NOMO-1 treated with DMSO at 0.1 percent for 48 hours (cell line): ENCODE results near the gene EIF4EBP2.

ENCODE experiments used
- DNase-seq: peaks from one replicate; lab custom pipeline; 2025; ENCODE audit not compliant: unreplicated experiment; lab: John Stamatoyannopoulos, UW

Gene EIF4EBP2

DNA sequence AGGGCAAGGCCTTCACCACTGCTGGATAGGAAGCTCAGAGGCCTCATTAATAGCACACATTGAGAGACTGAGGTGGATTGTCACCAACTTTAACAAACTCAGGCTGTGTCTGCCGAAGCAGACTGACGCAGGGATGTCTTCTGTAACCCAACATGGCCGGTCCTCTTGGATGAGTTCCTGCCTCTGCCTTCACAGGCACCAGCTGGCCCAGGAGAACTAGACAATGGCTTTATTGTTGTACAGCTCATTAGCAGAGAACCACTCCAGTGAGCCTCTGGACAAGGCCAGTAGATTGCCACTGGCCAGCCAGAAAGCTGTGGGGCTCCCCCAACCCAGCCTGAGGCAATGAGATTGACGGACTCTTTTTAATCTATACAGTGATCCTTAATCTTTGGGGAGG lies 28.2 kb downstream of the EIF4EBP2 start:
- DNase-seq = no peak

DNA sequence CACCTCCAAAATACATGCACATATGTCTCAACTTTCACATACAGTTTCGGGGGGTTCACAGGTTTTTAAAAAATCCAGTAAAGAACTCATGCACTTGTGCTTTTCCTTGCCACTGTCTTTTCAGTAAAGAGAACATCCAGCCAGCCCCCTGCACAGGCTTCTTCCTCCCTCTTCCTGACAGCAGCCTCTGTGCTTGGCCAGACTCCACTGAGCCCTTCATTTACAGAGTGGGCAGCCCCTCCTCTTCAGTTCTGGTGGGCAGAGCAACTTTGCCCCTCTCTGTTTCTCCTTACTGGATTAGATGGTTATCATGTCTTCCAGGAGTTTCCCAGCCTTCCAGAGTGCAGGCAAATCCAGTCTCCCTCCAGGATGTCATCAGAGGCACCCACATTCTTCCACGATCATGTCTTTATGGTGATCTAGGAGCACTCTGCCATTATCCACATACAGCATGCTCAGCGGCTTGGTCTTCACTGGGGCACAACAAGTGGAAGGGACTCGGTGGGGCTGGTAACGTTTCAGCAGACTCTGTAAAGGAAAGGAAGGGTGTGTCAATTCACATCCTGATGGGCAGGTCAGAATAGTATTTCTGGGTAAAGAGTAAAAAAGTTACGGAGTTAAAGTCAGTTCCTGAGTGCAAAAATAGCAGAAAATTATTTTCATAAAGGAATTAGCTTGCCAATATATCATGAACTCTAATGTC lies 28.8 kb downstream of the EIF4EBP2 start:
- DNase-seq = no peak

DNA sequence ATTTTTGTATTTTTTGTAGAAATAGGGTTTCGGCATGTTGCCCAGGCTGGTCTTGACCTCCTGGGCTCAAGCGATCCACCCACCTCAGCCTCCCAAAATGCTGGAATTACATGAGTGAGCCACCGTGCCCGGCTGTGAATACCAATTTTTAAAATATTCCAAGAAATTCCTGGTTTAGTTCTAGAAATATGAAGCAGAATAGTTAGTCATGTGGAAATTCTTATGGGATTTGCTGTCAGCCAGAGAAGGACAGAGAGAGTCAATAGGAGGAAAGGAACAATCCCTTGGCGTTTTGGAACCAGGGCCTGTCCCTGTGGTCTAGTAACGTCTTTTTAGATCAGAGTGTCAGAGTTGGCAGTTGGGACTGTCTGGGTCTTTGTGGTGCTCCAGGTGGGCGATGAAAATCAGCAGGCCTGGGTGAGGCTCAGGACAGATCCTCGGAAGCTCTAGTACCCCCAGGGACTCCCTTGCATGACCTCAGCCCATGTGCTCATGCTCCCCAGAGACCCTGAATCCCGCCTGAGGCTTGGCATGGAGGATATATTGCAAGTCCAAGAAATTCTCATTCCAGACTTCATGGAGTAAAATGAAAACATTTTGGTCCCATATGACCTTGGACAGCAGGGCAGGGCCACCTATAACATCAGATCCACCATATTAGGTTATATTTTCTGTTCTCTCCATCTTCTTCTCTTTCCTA lies 29.8 kb downstream of the EIF4EBP2 start:
- DNase-seq = no peak

DNA sequence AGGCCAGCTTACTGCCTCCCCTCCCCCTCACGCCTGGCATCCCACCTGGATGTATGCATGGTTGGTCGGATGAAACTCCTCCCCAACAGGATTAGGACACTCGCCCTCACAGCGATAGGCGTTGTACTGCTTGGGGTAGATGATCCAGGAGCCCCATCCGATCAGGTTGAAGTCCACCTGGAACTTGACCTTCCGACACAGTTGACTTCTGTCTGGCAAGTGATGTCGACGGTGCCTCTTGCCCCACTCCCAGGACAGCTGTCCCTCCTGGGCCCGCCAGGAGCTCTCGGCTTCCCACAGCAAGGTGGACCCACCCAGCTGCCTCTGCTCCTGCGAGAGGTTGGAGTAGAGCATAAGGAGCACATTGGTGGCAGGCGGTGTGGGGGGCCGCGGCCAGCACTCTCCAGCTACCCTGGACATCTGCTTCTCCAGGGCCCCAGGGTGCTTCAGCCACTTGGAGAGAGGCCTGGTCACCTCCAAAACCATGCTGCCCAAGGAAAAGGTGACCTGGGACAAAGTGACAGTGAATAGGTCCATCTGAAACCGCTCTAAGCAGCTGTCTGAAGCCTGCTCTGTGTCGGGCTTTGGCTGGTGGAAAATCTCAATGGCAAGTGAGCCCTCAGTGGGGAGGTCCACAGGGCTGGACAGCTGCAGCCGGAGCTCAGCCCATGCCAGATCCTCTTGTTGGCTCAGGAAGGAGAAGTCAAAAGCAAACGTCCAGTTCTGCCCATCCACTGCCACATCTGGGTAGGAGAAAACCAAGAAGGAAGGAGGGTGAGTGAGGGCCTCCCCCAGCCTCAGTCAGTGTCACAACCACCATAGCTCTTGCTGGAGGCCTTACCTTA lies 31.5 kb downstream of the EIF4EBP2 start:
- no peak for DNase-seq

DNA sequence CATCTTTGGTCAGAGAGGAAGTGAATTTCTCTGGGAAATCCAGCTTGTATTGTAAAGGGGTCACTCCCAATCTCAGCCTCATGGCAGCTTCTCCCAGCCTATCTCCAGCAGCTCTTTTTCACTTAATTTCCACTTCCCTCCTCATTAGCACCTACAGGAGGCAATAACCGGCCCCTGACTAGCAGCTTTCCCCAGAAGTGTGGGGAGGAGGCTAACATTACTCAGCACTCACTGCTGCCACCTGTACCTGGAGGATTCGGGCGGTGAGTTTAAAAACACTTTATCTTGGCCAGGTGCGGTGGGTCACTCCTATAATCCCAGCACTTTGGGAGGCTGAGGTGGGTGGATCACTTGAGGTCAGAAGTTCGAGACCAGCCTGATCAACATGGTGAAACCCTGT lies 33.8 kb downstream of the EIF4EBP2 start:
- DNase-seq = no peak

DNA sequence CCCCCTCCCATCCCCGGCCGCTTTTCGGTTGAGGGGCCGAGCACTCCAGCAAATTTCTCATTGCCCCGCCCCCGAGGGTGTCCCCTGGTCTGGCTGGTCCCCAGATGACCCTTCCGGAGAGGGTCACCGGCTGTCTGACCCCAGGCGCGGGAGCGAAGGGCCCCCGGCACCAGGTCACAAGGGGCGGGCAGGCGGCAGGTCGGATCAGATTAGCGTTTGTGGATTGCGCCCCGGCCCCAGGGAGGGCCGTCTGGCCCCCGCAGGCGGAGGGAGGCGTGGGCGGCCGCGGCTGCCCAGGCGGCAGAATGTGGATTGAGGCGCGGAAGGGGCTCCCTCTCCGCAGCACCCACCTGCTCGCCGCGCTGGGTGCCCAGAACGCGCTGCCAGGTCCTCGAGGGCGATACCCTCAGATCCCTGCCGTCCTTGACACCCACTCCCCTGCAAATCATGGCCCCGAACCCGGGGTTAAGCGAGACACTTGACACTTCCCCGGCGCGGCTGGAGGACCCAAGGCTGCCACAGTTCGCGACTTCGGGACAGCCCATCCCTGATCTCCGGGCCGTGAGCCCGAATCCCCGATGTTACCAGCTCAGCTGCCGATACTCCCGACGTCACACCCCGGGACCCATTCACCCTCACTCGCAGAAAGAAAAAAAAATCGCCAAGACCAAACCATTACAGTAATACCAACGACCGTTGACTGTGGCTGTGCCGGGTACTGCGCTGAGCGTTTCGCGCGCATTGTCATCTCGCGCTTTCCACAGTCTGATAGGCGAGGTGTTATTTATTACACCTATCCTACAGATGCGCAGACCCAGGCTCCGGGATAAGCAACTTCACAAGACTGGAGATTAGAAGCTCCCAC lies 36.6 kb downstream of the EIF4EBP2 start:
- no peak for DNase-seq

DNA sequence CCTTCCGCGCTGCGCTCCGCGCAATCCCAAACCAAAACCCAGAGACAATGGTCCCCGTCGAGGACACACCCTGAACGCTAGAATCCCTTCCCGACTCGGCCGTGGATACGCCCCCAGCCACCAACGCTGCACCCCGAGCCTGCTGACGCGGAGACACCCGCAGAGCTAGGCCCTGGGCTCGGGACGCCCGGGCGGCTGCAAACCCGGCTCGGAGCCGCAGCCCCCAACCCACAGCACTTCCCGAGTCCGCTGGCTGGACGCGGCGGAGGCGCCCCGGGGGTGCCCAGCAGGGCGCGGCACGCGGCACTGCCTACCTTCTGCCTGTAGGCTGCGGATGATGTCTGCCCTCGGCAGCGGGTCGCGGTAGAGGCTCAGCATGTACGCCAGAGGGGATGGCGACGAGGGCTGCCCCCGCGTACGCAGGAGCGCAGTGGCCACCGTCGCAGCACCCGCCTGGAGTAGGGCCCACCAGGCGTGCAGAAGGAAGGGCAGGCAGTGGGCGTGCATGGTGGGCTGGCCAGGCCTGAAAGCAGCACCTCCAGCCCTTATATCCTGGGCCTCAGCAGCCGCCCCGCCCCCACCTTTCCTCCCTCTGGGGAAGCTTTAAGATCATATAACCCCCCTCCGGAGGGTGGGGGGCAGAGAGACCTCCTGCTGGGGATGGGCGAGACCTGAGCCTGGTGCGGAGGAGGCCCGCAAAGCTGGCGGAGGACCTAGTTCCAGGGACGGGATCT lies 37.4 kb downstream of the EIF4EBP2 start, which contains the start of gene NODAL:
NODAL (minus strand) TSS at position 521 of the 734 bp plus-strand sequence; CDS start at position 507, 14 bp downstream.
- DNase-seq = no peak

DNA sequence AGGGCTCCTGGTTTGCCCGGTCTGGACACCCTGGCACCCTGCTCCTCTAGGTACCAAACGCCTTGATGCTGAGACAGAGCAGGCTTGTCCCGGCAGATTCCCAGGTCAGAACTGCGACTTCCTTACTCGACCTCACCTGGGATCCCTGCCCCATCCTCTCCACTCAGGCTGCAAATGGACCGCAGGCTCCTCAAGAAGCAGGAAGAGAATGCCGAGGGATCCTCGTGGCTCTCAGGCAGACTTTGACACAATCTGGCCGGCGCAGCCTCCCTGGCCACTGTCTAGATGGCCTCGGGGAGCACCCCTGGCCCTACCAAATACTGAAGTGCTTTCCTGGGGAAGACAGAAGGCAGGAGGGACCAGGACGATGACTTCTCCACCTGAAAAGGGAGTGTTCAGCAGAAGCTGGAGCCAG lies 38.0 kb downstream of the EIF4EBP2 start:
- DNase-seq = no peak

DNA sequence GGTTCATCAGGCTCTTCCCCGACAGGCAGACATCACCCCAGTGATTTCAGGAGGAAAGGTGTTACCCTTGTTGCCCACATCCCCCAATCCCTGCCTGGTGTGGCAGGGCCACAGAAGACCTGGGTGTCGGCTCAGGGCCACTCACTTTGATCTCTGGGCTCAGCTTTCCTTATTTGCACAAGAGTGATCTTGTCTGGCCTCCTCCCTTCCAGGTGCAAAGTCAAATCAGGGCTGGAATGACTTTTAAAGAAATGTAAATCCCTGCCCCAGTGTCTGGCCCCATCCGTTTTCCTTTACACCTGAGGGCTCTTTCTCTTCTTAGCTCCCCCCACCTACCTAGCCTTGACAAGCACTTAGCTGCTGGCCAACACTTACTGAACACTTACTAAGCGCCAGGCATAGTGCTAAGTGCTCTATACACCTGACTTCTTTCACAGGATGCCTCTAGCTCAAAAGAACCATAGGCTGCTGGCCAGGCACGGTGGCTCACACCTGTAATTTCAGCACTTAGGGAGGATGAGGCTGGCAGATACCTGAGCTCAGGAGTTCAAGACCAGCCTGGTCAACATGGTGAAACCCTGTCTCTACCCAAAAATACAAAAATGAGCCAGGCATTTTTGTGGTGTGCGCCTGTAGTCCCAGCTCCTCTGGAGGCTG lies 38.5 kb downstream of the EIF4EBP2 start:
- no peak for DNase-seq

DNA sequence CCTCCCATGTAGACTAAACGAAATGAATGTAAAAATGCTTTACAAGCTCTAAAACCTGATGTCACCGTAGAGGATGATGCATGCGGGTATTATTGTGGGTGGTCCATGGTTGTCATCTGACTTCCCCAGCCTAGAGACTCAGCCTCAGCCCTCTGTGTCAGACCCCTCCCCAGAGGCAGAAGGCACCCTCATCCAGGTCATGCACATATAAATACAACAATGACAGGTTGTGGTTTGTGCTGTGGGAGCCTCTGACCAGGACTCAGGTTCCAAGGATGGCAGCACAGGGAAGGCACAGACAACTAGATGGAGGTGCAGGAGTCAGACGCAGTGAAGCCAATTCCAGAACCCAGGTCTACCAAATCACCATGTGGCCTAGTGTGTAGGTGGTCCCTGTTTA lies 40.8 kb downstream of the EIF4EBP2 start:
- no peak for DNase-seq

DNA sequence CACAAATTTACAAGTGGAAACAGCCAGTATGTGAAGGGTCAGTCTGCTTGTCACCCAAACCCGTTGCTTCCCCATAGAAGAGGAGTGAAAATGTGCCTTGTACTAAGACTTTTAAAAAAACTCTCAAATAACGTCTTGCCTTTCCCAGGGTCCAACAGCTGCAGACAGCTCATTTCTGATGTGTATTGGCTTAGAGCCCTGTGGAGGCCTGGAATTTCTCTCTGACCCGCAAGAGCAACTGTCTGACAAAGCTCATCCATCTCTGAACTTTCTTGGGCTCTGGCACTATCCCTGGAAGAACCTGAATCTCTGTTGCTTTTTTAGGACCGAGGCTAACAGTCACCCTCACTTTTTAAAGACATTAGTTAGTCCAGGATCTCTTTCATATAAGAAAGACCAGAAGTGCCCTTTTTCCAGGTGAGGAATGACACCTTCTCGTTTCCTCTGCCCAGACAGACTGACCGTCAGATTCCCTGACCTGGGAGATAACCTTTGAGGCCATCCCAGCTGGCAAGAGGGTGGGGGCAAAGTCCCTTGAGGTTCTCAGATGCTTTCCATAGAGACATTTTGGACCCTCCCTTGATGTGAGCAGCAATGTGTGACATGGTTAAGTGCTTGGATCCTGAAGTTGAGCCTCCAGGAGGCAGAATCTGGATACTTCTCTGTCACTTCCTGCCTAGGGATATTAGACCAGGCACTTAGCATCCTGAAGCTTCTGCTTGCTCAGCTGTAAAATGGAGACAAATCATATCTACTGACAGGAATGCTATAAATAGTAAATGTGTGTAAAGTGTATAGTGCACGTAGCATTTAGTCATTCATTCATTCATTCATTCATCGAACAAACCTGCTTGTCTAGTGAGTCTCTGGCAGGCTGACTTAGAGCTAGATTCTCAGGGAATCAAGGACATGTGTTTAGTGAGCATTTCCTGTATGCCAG lies 42.0 kb downstream of the EIF4EBP2 start:
- no peak for DNase-seq

DNA sequence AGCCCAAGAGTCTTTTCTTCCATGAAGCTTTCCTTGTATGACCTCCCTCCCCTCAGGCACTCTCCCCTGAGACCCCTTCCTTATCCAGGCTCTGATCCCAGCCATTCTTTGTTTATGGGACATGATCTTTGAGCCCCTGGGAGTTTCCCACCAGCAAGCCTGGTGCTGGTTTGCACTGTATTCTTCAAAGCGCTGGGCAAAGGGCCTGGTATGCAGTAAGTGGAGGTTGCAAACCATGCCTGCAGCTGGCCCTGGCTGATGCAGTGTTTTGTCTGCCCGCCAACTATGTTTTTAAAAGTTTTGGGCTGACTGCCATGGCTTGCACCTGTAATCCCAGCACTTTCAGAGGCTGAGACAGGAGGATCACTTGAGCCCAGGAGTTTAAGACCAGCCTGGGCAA lies 44.3 kb downstream of the EIF4EBP2 start:
- no peak for DNase-seq

DNA sequence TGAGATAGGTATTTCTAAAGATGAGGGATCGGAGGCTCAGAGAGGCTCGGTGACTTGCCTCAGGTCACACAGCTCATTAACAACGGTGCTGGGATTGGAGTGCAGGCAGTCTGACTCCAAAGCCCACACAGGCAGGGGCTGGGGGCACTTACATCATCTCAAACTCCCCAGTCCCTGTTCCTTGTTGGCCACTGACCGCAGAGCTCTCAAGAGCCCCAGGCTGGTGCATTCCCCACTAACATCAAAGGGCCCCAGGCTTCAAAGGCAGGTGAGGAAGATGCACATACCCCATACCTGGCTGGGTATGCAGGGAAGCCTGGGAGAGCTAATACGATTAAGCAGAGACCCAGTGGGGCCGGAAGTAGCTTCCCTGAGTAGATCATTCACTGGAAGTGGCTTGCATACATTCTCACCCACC lies 51.3 kb downstream of the EIF4EBP2 start:
- no peak for DNase-seq

DNA sequence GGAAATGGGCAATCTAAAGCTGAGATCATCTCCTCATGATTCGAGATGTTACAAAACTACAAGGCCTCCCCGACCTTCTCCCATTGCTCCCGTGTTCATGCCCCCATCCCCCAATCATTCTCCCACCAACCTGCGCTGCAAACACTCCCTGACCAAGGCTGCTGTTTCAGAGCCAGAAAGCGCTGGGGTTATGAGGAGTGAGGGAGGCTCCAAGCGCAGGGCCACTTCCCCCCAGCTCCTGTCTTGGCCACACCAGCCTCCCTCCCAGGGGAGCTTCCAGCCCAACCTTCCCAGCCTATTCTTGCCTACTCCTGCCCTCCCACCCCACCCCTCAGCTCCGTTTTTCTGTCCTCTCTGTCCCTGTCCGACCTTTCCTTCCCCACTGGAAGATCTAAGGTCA lies 52.2 kb downstream of the EIF4EBP2 start:
- no peak for DNase-seq

DNA sequence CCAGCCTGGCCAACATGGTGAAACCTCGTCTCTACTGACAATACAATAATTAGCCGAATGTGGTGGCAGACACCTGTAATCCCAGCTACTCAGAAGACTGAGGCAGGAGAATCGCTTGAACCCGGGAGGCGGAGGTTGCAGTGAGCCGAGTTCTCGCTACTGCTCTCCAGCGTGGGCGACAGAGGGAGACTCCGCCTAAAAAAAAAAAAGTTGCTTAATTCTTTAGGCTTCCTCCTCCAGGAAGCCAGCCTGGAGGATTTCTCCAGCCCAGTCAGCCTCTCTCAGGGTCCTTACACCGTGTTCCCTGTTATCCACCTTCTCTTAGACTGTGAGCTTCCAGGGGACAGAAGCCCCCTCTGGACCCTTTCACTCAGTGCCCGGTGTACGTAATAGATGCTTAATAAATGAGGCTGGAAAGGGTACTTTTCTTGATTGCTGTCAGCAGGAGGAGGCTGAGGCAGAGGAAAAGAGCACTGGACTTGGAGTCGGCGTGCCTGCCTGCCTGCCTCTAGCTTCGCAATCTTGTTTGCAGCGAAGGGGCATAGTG lies 53.9 kb downstream of the EIF4EBP2 start:
- DNase-seq = no peak

DNA sequence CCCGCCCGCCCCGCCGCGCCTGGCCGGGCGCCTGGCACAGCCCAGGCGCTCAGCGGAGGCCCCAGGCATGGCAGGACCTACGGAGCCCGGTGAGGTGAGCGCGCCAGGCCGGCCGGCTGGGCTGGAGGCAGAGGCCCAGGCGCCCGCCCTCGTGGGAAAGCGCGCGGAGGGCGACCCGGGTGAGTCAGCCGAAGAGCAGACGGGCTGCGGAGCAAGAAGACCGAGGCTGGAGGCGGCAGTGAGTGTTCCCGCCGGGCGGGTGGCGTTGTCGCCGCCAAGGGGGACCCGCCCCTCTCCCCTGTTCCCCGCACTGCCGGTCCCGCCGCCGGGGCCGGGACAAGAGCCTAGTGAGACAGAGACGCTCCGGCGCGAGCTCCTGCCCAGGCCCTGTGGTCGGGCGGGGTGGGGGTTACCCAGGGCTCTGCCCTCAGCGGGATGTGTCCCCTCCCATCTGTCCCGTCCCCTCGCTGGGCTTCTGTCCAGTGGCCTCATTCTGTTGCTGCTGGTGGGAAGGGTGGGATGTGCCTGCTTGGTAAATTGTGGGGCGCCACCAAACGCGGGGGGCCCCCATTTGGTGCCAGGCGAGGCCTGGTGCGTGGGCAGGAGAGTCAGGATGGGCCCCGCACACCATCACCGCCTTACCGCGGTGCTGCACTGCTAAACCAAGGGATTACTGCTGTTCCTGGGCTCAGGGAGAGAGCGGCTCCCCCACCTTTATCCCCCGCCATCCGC lies 54.5 kb downstream of the EIF4EBP2 start:
- DNase-seq = peak; percentile 37

DNA sequence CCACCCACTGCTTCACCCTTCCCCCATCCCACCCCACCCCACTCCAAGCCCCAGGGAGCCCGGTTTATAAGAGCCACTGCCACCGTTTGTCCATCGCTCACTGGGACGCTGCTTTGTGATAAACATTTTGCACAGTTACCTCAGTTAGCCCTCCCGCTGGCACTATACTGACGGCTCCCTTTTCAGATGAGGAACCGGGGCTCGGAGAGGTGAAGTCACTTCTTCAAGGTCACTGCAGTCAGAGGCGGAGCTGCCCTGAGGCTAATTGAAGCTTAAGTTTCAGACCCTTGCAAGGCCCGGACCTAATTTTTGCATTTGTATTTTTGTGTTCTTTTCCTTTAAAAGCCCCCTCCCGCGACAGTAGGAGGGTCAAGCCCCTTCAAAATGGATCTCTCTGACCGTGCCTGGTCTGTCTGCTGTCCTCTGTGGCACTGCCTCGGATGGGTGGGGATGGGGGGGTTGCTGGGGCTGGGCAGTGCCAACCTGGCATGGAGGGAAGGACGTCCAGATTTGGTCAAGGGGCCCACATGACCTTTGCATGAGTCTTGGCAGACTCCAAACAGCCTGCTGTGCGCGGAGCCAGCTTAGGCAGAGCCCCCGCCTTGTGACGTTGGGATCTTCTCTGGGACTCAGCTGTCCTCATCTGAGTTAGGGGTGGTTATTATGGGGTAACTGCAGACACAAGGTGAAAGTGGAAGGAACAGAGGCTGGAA lies 55.3 kb downstream of the EIF4EBP2 start:
- peak; percentile 19 for DNase-seq
